Stimulated activated CD8-positive, alpha-beta memory T cell treated with anti-CD3 and anti-CD28 coated beads, Interleukin-12 subunit alpha, Interleukin-12 subunit beta, amount 100 ng/mL, for 4 hours (primary cell): ENCODE data around the gene PGM2.

Experiments used
- DNase-seq: peaks from one replicate; pipeline ENCODE4 v3.0.0-alpha.2; 2020; ENCODE audit warnings: low read depth

The PGM2 gene

DNA sequence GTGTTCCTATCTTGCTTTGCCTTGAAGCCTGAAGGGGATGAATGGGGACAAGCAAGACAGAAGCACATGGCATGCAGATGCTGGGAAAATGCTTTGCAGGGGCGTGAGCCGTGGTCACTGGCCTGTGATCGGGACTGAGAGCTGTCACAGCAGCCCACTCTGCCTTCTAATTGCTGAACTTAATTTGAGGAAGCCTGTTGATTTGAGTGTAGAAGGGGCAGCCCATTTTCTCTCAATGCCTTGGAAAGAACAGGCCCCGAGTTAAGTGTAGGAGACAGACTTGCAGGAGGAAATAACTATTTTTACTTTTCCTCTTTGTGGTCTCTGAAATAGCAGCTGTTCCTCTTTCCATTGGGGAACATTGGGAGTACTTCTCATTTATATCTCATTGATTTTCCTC is 38.3 kb downstream of the PGM2 start:
- DNase-seq, result no peak

DNA sequence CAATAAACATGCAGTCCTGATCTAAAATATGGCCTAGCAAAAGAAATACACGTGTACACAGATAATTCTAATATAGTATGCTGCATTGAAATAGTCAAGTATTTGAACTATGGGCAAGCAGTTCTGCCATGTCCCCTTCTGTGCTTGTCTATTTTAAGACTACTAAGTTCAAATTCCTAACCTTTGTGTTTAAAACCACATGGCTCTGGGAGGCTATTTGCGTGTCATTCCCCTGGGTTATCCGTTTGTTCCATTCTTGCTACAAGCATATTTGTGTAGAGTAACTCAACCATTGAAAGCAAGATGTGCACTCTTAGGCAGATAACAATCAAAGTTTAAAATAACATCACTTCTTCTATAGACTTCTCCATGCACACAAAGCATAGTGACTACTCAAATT is 39.0 kb downstream of the PGM2 start:
- no peak for DNase-seq

DNA sequence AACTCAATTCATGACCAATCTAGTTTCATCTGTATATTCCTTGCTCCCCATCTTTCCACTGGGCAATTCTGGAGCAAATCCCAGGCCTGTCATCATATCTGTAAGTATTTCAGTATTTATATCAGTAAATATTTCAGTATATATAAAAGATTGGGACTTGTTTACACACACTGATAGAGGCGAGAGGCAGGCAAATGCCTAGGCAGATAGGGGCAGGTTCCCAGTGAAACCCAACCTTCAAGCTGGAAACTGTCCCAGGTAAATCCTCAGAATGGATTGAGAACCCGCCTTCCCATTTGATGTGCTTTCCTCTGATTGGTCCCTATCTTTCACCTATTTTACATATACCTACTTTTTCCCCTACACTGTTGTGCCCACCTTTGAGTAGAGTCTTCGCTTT is 40.6 kb downstream of the PGM2 start:
- DNase-seq, result no peak

DNA sequence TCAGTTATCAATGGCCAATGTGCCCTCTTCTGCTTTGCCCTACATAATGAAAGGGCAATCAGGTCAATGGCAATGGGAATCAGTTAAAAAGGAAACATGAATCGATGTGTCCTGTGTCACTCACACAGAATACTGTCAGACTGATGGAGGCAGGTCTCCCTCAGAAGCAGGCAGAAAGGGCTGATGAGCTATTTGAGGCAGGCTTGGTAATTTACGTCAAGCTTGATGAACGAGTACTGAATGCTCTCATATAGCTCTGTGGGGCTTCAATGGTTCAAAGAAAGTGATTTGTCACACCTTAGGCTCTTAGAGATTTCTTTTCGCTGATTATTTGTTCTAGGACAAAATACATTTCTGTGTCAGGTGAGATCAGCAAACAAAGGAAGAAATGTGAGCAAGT is 41.8 kb downstream of the PGM2 start:
- no peak for DNase-seq

DNA sequence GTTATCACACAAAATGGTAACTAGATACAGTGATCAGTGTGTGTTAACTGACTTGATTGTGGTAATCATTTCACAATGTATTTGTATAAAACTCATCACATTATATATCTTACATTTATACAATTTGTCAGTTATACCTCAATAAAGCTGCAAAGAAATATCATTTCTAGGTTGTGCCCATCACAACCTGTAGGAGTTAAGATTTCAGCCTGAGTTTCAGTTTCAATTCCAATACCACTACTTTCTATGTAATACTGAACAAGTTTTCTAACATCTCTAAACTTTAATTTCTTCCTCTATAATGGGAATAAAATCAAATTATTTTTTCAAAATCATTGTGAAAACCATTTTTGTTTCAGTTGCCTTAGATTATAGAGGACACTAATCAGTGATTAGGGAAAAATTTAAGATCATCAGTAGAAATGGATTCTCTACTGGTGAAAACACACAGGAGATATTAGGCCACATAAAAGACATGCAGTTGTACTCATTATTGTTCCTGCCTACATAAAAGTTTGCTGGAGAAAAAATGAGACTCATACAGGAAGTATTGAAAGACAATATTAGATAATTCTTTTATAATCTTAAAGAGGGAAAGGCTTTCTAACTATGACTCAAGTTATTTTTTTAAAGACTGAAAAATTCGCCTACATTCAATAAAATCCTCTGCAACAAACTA is 46.0 kb downstream of the PGM2 start:
- DNase-seq, result no peak

DNA sequence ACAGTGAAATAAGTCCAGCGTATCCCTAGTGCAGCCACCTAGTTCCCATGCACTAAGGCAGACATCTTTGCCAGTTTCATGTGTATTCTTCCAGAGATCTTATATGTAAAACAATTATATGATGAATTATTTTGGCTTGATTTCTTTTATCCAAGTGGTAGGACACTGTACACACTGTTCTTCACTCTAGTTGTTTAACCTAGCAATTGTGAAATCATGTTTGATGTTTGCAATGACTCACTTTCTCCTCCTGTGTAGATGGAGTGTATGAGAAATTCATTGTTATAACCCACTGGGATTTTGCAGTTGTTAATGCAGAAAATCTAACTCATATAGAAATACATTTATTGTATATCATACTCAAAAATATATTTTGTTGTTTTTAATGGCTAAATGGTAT is 46.9 kb downstream of the PGM2 start:
- no peak for DNase-seq

DNA sequence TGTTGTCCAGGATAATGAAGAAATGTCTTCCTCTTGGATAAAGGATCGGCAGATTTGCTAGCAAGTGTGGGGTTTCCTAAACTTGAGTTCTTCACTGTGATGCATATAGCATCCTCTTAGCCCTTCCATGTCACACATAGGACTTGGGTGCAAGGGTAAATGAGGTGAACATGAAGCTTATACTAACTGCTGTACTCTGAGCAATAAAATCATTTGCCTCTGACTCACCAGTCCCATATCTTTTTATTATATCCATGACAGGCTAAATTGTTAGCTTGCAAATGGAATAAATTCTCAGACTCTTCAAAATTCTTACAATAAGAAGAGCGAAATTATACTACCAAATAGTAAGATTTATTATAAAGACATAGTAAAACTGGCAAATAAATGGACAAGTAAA is 49.7 kb downstream of the PGM2 start:
- DNase-seq, result no peak

DNA sequence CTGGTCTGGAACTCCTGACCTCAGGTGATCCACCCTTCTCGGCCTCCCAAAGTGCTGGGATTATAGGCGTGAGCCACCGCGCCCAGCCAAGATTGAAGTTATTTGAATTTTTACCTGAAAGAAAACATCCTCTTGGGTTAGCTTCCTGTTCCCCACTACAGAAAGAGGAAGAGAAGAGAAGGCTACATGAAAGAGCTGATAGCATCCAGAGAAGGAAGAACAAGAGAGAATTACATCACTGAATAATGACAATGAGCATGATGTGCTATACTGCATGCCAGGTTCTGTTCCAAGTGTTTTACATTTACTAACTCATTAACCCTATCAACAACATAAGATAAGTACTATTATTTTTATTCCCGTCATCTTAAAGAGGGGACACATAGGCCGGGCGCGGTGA is 52.9 kb downstream of the PGM2 start:
- no peak for DNase-seq

DNA sequence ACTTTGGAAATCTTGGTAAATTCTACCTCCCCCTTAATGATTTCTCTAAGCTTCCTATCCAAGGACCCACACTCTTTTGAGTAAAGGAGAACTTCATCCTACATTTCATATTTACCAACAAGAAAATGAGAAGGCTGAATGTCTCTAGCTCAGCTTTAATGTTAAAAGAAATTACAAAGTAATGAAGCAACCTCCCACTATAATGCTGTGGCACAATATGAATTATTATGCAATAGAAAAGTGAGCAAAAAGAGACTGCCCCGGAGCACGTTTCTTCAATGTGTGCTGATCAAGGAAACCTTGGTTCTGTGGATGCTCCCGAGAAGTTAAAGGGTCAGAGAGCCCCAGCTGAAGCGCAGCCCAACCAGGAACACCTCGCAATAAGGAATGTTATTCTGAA is 55.3 kb downstream of the PGM2 start:
- DNase-seq, result no peak

DNA sequence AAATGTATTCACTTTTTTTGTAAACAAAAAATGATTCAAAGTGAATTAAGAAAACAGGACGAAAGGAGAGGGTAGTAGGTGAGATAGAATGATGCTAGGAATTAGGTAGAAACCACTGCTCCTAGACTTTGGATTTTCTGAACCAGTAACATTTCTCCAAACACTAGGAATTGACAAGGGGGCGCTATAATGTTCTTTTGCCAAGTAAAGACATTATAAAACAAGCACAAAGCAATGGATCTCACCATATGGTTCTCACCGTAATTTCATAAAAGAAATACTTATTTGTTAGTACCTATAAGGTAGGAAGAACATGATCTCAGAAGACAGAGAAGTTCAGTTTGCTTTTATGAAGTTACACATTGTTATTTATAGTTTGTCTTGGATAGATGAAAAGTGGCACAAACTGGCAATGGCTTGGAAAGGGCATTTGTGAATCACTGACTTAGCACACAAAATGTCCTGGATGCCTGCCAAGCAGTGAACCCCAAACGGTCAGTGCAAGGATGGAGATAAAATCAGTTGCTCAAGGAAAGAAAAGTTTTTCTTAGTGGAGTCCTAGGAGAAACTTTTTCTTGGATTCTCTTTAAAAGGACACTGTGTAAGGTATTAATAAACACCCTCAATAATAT is 56.3 kb downstream of the PGM2 start:
- DNase-seq, result no peak

DNA sequence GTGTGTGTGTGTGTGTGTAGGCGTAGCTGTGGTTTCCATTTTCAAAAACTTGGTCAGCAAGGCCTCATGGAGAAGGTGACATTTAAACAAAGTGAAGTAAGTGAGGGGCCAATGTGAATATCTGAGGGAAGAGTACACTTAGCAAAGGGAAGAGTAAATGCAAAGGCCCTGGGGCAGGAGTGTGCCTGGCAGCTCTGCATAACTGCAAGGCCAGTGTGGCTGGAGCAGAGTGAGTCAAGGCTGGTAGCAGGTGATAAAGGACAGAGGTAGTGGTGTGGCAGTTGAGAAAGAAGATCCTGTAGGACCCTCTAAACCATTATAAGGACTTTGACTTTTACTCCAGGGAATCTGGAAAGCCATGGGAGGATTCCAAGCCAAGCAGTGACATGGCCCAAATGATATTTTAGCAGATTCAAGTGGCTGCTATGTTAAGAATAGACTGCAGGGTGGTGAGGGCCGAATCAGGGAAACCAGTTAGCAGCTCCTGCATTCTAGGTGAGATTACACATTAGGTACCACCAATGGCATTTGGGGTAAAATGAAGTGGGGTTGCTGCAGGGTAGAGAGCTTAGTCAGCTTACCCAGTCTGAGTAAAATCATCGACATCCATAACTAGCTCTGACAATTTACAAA is 58.5 kb downstream of the PGM2 start:
- no peak for DNase-seq

DNA sequence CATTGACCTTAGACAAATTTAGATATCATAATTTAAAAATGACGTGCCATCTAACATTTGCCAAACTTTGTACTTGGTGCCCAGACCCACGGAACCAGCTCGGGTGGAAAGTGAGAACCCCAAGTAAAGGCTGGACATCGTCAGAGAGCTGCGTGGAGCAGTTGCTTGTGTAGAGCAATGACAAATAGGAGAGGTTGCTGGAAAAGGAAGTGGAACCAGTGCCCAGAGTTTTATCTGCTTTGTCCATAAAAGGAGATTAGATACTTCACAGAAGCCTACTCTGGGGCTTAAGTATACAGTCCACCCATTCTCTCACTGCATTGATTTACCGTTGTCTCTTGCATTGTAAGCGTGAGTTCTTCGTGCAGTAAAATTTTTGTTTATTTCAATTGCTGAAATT is 59.0 kb downstream of the PGM2 start:
- no peak for DNase-seq

DNA sequence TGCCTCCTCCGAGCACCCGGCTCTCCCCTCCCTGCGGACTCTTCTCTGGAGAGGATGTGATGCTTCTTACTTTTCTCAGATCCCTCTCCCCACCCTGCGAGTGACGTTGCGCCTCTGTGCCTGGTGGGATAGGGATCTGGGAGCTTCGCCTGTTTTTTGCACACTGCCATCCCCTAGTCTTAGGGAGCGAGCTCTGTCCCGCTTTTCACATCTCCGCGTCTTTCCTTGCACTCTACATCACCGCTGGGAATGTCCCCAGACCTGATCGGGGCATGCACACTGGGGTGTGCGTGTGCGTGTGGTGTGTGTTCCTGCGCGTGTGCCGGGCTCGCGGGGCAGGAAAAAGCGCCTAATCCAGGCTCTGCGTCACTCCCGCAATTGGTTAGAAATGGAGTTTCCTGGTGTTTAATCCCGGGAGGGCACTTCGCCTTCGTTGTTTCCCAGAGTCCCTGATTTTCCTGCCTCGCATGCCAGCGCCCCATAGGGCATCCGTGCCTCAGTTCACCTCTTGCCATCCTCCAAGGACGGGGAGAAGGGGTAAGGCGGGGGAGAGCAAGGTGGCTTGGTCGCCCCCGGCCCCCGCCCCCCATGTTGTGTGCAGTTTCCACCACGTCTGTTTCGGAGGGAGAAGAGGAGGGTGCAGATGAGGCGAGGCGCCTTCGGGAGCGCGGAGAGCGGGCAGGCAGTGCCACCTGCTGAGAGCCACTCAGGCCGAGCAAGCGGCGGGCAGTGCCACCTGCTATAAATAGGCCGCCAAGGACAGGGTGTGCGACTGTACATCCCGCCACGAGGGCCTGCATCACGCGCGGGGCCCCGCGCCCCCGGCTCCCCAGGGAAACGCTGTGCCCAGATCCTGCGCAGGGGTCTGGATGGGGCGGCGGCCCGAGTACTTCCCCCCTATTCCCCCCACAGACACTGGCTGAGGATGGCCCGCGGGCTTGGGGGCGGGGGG is 63.6 kb downstream of the PGM2 start:
- no peak for DNase-seq

DNA sequence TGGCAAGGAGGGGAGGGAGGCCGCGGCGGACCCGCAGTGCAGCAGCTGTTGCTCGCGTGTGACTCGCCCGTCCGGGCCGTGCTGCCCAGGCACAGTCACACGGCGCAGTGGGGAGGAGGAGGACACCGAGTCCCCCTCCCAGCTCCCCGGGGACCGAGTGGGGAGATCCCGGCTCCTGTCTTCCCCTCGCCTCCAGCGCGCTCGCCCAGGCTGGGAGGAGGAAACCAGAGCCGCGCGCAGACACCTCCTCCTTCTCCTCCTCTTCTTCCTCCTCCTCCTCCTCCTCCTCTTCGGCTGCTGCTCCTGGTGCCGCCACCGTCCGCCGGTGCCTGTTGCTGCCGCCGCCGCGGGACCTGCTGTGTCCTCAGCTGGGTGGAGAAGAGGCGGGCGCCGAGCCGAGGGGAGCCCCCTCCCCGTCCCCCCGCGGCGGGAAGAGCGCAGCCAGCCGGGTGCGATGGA is 64.3 kb downstream of the PGM2 start, which contains the start of gene TBC1D1:
TSS of gene TBC1D1 (plus strand) at position 284 of the 459 bp plus-strand sequence. CDS start 11,012 bp downstream, outside the sequence.
- DNase-seq, result peak; percentile 18

DNA sequence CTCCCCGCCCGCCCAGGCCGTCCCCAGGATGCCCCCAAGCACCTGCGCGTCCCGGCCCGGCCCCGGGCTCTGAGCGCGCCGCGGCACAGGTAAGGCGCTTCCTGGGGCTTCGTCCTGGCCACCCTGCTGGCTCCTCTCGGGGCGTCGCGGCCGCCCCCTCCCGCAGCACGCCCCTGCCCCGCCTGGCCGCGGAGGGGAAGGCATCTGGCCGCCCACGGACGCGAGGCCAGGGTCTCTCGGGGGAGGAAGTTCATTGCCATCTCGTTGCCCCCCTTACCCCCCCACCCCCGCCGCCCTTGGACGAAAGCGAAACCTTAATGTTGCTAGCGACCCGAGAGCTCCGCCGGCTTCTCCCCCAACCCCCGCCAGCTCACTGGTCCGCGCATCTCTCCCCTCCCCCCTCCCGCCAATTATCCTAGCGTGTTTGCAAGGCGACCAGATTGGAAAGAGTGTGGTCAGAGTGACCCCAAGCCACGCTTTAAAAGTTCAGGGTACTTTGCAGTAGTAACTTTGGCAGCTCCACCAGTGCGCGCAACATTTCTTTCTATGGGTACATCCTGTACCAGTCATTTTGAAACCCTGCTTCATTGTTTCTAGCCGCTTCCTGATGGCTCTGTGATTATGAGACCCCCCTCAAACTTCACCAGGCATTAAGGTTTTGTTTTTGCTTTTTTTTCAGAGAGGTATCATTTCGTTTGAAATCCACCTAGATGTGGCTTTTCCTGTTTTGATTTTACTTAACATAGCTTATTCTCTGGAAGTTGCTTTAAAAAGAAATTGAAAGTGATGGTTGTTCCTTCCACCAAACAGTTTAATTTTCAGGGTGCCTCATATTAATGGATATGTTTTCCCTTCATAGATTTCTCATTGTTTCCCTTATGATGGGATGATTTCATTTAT is 65.0 kb downstream of the PGM2 start:
- peak; percentile 61 for DNase-seq

DNA sequence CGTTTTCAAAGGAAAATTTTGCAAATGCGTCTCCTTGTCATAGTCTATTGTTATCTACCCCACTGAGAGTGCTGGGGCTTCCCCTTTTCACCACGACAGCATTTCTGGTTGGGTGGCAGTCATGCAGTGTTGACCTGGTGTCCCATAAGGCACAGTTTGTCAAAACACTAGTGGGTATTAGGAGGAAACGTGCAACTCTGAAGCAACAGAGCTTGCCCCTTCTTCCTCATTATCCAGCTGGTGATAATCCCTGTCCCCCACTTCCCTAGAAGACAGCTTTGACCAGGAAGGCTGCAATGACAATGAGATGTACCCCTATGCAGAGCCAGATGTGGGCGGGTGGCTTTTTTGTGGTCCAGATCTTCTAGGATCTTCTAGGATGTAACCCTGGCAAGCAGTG is 66.2 kb downstream of the PGM2 start:
- DNase-seq, result peak; percentile 19

DNA sequence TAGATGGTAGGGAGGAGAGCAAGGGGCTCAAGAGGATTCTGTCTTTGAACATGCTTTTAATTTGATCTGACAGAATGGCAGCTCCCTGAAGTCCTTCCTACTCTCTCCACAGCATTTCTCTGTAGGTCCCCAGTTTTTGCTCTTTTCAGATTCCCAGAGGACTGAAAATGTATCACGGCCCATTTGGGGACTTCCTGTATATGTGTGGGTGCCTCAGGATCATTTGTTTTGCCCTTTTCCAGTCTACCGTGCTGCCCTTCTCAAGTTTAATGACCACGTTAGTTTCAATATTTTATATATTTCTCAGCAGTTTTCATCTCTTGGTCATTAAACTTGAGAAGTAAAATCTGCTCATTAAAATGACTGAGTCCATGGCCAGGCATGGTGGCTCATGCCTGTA is 66.7 kb downstream of the PGM2 start:
- no peak for DNase-seq

DNA sequence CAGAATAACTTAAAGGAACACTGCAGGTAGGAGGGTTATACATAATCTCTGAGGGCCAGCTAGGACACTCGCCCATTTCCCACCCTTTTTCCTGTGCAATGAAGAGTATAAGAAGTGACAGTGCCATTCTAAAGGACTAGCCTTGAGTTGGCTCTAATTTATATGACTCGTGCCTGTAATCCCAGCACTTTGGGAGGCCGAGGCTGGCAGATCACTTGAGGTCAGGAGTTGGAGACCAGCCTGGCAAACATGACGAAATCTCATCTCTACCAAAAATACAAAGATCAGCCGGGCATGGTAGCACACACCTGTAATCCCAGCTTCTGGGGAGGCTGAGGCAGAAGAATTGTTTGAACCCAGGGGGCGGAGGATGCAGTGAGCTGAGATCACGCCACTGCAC is 68.8 kb downstream of the PGM2 start:
- no peak for DNase-seq

DNA sequence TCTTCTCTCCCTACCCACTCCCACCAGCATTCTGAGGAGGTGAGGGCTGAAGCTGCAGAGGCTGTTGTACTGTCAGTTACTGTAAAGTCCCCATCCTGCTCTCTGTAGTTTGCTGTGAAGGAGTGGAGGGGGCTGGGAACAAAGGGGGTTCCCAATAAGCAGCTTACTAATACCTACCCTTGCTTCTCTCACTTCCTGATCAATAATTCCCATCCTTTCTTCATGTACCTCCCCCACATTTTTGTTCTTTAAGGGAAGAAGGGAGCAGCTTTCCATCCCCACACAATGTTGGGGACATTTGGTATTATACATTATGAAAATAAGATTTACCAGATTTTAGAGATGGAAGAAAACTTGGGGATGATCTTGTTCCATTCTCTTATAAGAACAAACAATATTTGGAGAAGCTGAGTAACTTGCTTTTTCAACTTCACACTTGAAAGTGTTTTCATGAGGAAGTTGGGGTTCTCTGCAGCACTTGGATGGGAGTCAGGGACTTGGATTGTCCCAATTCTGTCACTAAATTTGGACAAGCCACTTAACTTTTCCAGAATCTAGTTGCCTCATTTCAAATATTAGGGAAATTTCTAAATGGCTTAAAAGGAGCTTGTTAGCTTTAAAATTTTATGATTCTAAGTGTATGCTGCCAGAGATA is 69.8 kb downstream of the PGM2 start:
- no peak for DNase-seq

DNA sequence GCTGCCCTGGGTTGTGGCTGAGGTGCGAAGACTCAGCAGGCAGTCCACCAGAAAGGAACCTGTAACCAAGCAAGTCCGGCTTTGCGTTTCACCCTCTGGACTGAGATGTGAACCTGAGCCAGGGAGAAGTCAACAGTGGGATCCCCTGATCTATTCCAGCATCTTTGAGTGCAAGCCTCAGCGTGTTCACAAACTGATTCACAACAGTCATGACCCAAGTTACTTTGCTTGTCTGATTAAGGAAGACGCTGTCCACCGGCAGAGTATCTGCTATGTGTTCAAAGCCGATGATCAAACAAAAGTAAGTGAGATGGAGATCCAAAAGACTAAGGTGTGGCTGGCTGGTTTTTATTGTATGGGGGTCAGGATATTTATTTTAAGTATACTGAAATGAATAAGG is 75.7 kb downstream of the PGM2 start:
- no peak for DNase-seq
